Hematopoietic multipotent progenitor cell treated with erythropoietin and hydrocortisone succinate and interleukin-3 and kit ligand, for 17 days (in vitro differentiated cells): Measurements from ENCODE around the gene B3GAT2.

ENCODE experiments used
- DNase-seq: peaks from one replicate; pipeline ENCODE4 v3.0.0-alpha.2; 2015; ENCODE audit warnings: low spot score

The B3GAT2 gene

DNA sequence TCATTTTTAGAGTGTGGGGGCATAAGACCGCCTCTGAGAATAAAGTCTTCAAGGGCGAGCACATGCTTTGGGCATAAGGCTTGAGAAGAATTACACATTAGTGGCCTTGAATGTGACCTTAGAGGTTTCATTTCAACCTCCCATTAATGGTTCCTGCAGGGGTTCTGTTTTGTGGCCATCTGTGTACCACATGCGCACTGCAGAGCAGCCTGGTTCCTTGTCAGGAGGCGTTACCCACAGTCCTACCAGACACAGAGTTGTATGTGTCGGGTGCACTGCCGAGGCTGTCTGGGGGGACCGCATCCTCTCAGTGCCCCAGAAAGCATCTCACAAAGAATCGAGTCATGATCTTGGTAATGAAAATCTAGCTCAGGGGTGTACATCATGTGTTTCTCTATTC, 115.7 kb downstream of the B3GAT2 start:
- DNase-seq: no peak

- no peak for DNase-seq
Measured at GRCh38 chr6:70839286-70840266, 117.3 kb downstream of the B3GAT2 start.

GRCh38 chr6:70838907-70839285, 118.0 kb downstream of the B3GAT2 start:
- DNase-seq: no peak

DNA sequence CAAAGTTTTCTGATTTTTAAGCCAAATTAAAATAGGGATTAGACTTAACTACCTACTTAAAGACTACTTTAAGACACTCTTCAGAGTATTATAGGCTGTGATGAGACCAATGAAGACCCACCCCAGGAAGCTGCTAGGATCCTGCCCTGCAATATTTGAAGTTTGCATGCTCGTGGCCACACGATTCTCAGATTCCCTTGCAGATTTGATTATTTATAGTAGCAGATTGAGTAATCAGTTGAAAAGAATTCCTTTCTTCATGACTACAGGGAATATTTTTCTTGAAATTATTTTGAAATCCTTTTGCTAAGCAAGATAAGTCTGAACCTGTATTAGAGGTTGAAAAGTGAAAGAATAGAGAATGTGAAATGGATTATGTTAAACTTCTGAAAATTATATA, 122.3 kb downstream of the B3GAT2 start:
- no peak for DNase-seq

GRCh38 chr6:70831427-70831826, 125.4 kb downstream of the B3GAT2 start:
- DNase-seq: no peak

- DNase-seq: no peak
Measured at GRCh38 chr6:70823651-70824050, 133.2 kb downstream of the B3GAT2 start.

- DNase-seq: no peak
Measured at GRCh38 chr6:70821751-70822150, 135.1 kb downstream of the B3GAT2 start.

- no peak for DNase-seq
Measured at GRCh38 chr6:70820778-70821177, 136.1 kb downstream of the B3GAT2 start.

GRCh38 chr6:70819646-70820045, 137.2 kb downstream of the B3GAT2 start:
- DNase-seq: no peak

DNA sequence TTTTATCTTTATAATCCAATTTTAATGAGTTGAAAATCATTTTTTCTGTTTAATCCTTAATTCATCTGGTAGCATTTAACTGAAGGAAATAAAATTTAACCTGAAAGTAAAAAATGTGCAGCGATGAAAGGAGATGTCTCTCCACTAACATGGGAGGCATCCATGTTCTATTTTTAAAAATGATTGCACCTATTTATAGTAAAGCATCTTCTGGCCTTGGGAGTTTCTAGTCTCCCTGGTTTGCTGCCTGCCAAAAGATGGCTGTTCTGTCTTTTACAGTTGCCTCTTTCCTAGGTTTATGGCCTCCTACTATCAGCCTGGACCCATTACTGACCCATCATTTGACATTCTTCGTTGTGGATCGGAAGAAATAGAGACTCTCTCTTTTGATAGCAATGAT, 143.0 kb downstream of the B3GAT2 start:
- no peak for DNase-seq

DNA sequence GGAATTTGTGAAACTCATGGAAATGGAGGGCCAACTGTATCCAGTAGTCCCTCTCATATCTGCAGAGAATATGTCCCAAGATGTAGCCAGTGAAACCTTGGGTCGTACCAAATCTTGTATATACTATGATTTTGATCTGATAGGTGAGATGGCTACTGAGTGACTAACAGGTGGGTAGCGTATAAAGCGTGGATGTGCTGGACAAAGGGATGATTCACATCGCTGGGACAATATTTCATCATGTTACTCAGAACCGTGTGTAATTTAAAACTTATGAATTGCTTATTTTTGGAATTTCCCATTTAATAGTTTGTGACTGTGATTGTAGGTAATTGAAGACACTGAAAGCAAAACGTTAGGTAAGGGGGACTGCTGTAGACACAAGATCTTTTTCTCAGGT, 145.1 kb downstream of the B3GAT2 start:
- DNase-seq: no peak
